Stimulated activated CD8-positive, alpha-beta memory T cell treated with anti-CD3 and anti-CD28 coated beads, Interleukin-12 subunit alpha, Interleukin-12 subunit beta, amount 100 ng/mL, for 4 hours (primary cell): ENCODE data around the gene TUBA1C.
"Not testable (repeated sequence)": the region's sequence is repeated elsewhere in the genome, so short reads cannot be mapped to it uniquely, and the experiment has no call there.

Source experiments
- DNase-seq: peaks from one replicate; pipeline ENCODE4 v3.0.0-alpha.2; 2020; ENCODE audit warnings: low read depth

Gene TUBA1C

GRCh38 chr12:49255857-49256637 is 8.8 kb upstream of the TUBA1C start:
- no peak for DNase-seq

DNA sequence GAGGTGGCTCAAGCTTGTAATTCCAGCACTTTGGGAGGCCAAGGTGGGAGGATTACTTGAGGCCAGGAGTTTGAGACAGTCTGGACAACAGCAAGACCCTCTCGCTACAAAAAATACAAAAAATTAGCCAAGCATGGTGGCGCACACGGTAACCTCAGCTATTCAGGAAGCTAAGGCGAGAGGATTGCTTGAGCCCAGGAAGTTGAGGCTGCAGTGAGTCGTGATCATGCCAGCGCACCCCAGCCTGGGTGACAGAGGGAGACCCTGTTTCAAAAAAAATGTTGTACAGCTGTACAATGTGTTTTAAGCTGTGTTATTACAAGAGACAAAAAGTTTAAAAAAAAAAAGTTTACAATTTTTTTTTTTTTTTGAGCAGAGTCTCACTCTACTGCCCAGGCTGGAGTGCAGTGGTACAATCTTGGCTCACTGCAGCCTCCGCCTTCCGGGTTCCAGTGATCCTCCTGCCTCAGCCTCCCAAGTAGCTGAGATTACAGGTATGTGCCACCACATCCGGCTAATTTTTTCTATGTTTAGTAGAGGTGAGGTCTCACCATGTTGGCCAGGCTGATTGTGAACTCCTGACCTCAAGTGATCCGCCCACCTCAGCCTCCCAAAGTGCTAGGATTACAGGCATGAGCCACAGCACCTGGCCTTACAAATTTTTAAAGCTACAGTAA is 7.2 kb upstream of the TUBA1C start:
- not testable (repeated sequence) for DNase-seq

- no peak for DNase-seq
Measured at GRCh38 chr12:49259452-49259851, 5.4 kb upstream of the TUBA1C start.

- DNase-seq = no peak
Measured at GRCh38 chr12:49260166-49260565, 4.7 kb upstream of the TUBA1C start.

DNA sequence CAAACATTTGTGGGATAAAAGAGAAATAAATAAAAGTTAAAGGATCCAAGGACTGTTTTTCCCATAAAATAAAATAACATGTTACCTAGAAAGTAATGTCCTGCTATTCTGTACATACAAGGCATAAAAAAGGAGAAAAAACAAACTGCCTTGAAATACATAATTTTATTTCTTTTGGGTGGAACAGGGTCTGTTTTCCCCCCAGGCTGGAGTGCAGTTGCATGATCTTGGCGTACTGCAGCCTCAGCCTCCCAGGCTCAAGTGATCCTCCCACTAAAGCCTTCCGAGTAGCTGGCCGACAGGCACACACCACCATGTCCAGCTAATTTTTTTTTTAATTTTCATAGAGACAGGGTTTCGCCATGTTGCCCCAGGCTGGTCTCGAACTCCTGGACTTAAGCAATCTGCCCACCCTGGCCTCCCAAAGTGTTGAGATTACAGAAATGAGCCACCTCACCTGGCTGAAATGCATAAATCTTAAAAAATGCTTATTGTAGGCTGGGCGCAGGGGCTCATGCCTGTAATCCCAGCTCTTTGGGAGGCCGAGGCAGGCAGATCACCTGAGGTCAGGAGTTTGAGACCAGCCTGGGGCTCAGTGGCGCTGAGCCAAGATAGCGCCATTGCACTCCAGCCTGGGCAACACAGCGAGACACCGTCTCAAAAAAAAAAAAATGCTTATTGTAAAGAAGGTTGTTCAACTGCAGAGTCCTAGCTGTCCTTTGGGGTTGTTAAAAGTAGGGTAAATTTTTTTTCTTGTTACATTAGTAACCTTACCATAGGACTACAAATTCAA is 4.1 kb upstream of the TUBA1C start:
- no peak for DNase-seq

DNA sequence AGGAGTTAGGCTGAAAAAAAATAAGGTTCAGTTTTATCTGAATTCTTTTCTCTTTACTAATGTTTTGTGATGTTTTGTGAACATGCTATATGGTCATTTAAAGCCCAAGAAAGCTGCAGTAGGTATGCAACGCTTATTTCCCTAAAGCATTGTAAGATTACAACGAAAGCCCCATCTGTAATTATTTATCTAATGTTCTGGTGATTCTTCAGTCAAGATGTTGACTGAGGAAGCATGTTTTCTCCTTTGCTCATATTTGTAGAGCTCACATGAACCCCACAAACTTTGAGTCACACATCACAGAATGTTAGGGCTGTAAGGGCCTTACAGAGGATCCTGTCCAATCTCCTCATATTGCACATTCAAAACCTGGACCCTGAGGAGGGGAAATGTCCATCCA is 3.2 kb upstream of the TUBA1C start:
- no peak for DNase-seq

GRCh38 chr12:49263400-49263763 is 1.5 kb upstream of the TUBA1C start:
- no peak for DNase-seq

GRCh38 chr12:49264466-49264872 is 413 bp upstream of the TUBA1C start:
- DNase-seq = no peak

- not testable (repeated sequence) for DNase-seq
Measured at GRCh38 chr12:49269191-49269590, 4.3 kb downstream of the TUBA1C start.

DNA sequence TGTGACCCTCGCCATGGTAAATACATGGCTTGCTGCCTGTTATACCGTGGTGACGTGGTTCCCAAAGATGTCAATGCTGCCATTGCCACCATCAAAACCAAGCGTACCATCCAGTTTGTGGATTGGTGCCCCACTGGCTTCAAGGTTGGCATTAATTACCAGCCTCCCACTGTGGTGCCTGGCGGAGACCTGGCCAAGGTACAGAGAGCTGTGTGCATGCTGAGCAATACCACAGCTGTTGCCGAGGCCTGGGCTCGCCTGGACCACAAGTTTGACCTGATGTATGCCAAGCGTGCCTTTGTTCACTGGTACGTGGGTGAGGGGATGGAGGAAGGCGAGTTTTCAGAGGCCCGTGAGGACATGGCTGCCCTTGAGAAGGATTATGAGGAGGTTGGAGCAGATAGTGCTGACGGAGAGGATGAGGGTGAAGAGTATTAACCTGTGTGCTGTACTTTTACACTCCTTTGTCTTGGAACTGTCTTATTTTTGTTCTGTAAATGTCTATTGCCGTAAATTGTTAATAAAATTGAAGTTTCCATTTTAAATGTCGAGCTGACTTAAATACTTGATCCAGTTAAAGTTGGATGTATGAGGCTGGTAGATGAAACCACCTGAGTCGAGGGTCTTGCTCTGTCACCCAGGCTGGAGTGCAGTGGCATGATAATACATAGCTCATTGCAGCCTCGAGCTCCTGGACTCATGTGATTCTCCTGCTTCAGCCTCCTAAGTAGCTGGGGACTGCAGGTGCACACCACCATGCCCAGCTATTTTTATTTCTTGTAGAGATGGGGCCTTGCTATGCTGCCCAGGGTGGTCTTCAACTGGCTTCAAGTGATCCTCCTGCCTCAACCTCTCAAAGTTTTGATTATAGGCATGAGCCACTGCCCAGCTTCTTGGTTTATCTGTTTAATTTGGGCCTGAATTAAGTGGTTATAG is 8.2 kb downstream of the TUBA1C start:
- no peak for DNase-seq

- no peak for DNase-seq
Measured at GRCh38 chr12:49273726-49274395, 9.0 kb downstream of the TUBA1C start.

DNA sequence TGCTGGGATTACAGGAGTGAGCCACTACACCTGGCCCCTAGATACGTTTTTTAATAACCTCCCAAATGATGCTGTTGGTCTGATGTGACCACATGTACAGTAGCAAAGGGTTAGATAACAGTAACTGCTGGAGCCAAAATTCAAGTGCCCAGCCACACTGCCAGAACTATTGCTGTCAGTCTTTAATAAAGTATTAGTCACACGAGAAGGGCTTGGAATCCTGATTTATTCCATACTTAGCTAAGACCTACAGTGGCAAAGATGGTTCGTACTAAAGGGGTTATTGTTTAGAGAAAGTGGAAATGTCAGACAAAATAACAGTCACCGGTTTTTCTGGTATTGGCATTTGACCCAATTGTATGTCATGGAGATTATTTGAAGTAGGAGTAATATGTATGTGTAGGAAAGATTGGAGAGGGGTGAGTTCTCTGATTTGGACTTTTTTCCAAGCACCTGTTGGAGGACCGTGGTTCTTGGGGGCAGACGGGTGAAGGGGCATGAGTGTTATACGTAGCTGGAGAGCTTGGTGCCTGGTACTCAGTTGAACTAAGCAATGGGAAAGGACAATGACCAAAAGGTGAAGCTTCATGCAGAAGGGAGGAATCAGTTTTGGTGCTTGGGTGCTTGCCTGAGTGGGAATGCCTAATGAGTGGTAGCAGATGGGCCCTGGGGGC is 9.7 kb downstream of the TUBA1C start:
- DNase-seq = no peak

GRCh38 chr12:49276304-49277290 is 11.7 kb downstream of the TUBA1C start:
- no peak for DNase-seq

GRCh38 chr12:49277466-49277865 is 12.6 kb downstream of the TUBA1C start:
- no peak for DNase-seq

- no peak for DNase-seq
Measured at GRCh38 chr12:49279706-49280159, 14.9 kb downstream of the TUBA1C start.

GRCh38 chr12:49280545-49280944 is 15.7 kb downstream of the TUBA1C start:
- not testable (repeated sequence) for DNase-seq

DNA sequence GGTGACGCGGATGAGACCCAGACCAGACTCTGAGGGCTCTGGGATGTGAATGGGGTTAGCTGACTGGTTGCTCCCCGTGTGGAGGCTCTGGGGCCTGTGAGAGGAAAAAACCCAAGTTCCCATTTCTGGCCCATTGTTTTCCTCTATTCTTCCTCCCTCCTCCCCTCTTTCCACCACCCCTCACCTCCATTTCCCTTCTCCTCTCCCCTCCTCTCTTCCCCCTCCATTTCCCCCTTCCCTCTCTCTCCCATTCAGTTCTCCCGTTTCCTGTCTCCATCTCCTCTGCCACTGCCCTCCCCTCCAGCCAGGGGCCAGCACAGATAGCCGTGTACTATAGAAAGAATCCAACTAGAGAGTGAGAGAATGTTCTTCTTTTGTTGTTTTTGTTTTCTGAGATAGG is 17.4 kb downstream of the TUBA1C start:
- DNase-seq = no peak

DNA sequence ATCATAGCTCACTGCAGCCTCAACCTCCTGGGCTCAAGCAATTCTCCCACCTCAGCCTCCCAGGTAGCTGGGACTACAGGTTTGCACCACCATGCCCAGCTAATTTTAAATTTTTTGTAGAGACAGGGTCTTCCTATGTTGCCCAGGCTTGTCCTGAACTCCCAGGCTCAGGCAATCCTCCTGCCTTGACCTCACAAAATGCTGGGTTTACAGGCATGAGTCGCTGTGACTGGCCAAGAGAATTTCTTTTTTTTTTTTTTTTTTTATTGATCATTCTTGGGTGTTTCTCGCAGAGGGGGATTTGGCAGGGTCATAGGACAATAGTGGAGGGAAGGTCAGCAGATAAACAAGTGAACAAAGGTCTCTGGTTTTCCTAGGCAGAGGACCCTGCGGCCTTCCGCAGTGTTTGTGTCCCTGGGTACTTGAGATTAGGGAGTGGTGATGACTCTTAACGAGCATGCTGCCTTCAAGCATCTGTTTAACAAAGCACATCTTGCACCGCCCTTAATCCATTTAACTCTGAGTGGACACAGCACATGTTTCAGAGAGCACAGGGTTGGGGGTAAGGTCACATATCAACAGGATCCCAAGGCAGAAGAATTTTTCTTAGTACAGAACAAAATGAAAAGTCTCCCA is 18.0 kb downstream of the TUBA1C start:
- DNase-seq = not testable (repeated sequence)
